GM12878 (cell line): ENCODE measurements around the gene MRTFA. TPM values are rescaled to one million over a fixed set of nuclear protein-coding genes. Genes with fewer than 3 reads are reported as not detected.

ENCODE experiments used
- ATF7 ChIP-seq: fragments of 450-650 bp; IDR thresholded peaks from 2 replicates; pipeline ENCODE4 v1.6.1; 2016; ENCODE audit warnings: low read depth, mild to moderate bottlenecking
- BHLHE40 ChIP-seq, 2 experiments: fragments of 450-650 bp in 1 of 2; IDR thresholded peaks; 2 replicates each; pipeline ENCODE4 v1.6.1; 2011 to 2017; ENCODE audit warnings: low read depth in 2 of 2, borderline replicate concordance in 1 of 2, improper control_type of control experiment in 1 of 2, low read length in 1 of 2, mild to moderate bottlenecking in 1 of 2
- CREB1 ChIP-seq: IDR thresholded peaks from 2 replicates; pipeline ENCODE4 v1.6.1; 2012; ENCODE audit warnings: low read depth, mild to moderate bottlenecking, inconsistent platforms
- GABPA ChIP-seq: IDR thresholded peaks from 2 replicates; pipeline ENCODE4 v1.6.1; 2014; ENCODE audit warnings: antibody characterized with exemption, low read depth, mild to moderate bottlenecking, inconsistent platforms
- GATAD2B ChIP-seq: fragments of 450-650 bp; conservative IDR thresholded peaks from 2 replicates; pipeline ENCODE4 v1.6.1; 2017; ENCODE audit warnings: low read depth, mild to moderate bottlenecking, moderate library complexity
- HDAC2 ChIP-seq: fragments of 200-600 bp; sonication (generic); IDR thresholded peaks from 2 replicates; pipeline ENCODE4 v1.6.1; 2017
- HDGF ChIP-seq: fragments of 450-650 bp; IDR thresholded peaks from 2 replicates; pipeline ENCODE4 v1.6.1; 2016; ENCODE audit warnings: antibody characterized with exemption
- IKZF2 ChIP-seq, 2 experiments: fragments of 450-650 bp; IDR thresholded peaks; 2 replicates each; pipeline ENCODE4 v1.6.1; 2017; ENCODE audit warnings: mild to moderate bottlenecking in 2 of 2, moderate library complexity in 2 of 2
- MXI1 ChIP-seq: fragments of 150-350 bp; IDR thresholded peaks from 2 replicates; pipeline ENCODE4 v1.6.1; 2011; ENCODE audit warnings: low read depth, mild to moderate bottlenecking, inconsistent platforms, low read length, improper control_type of control experiment
- NR2C1 ChIP-seq: fragments of 450-650 bp; IDR thresholded peaks from 2 replicates; pipeline ENCODE4 v1.6.1; 2017; ENCODE audit warnings: antibody characterized with exemption, mild to moderate bottlenecking, moderate library complexity
- NR2F1 ChIP-seq: fragments of 450-650 bp; conservative IDR thresholded peaks from 2 replicates; pipeline ENCODE4 v1.6.1; 2017; ENCODE audit warnings: mild to moderate bottlenecking
- PKNOX1 ChIP-seq: fragments of 450-650 bp; IDR thresholded peaks from 2 replicates; pipeline ENCODE4 v1.6.1; 2016; ENCODE audit warnings: mild to moderate bottlenecking
- POLR2AphosphoS5 ChIP-seq: IDR thresholded peaks from 2 replicates; pipeline ENCODE4 v1.6.1; 2011; ENCODE audit warnings: mild to moderate bottlenecking, low read length, inconsistent platforms
- POU2F2 ChIP-seq: IDR thresholded peaks from 3 replicates; pipeline ENCODE4 v1.6.1; 2011; ENCODE audit warnings: low read depth, mild to moderate bottlenecking, low read length, borderline replicate concordance
- PRDM15 ChIP-seq: fragments of 450-650 bp; formaldehyde crosslinking; IDR thresholded peaks from 2 replicates; pipeline ENCODE4 v1.4.0; 2020; ENCODE audit warnings: mild to moderate bottlenecking, moderate library complexity
- RAD51 ChIP-seq: fragments of 450-650 bp; IDR thresholded peaks from 2 replicates; pipeline ENCODE4 v1.6.1; 2016; ENCODE audit warnings: moderate library complexity, mild to moderate bottlenecking, inconsistent platforms
- RELA ChIP-seq: fragments of 450-650 bp; IDR thresholded peaks from 2 replicates; pipeline ENCODE4 v1.8.0; 2014; ENCODE audit warnings: borderline replicate concordance; ENCODE audit not compliant: partially characterized antibody
- SKIL ChIP-seq: fragments of 450-650 bp; IDR thresholded peaks from 2 replicates; pipeline ENCODE4 v1.6.1; 2017; ENCODE audit warnings: mild to moderate bottlenecking, low read depth, inconsistent platforms; ENCODE audit not compliant: poor library complexity, severe bottlenecking
- SPI1 ChIP-seq: IDR thresholded peaks from 2 replicates; pipeline ENCODE4 v1.6.1; 2011; ENCODE audit warnings: low read depth, mild to moderate bottlenecking, low read length, moderate library complexity, borderline replicate concordance; ENCODE audit not compliant: insufficient read depth
- STAT1 ChIP-seq: fragments of 450-650 bp; conservative IDR thresholded peaks from 2 replicates; pipeline ENCODE4 v1.6.1; 2014; ENCODE audit warnings: antibody characterized with exemption, mild to moderate bottlenecking
- USF1 ChIP-seq: IDR thresholded peaks from 2 replicates; pipeline ENCODE4 v1.6.1; 2011; ENCODE audit warnings: borderline replicate concordance, low read depth, mild to moderate bottlenecking, moderate library complexity, mixed read lengths, low read length; ENCODE audit not compliant: insufficient read depth; ENCODE audit errors: extremely low read length
- YY1 ChIP-seq: IDR thresholded peaks from 2 replicates; pipeline ENCODE4 v1.6.1; 2011; ENCODE audit warnings: low read depth, mild to moderate bottlenecking, low read length
- ZNF384 ChIP-seq: IDR thresholded peaks from 2 replicates; pipeline ENCODE4 v1.6.1; 2012; ENCODE audit warnings: low read depth, mild to moderate bottlenecking, low read length, improper control_type of control experiment, borderline replicate concordance
- polyA plus RNA-seq, 11 experiments: library from polyadenylated mRNA; depleted of rRNA in 4 of 11; unstranded in 6 of 11; stranded (reverse) in 5 of 11; fragments of >200 nt; fragmentation: Nextera tagmentation in 4 of 11; fragmentation: Illumina TruSeq in 1 of 11; extraction: Ambion mirVana in 4 of 11; extraction: Trizol in 1 of 11; gene quantifications; 1 replicate in 1 of 11; 2 replicates in 10 of 11; pipeline versions ENCODE4 v1.2.1 to v1.2.3, GENCODE V29; 2011 to 2016; ENCODE audit warnings: inconsistent platforms in 2 of 11, missing spikeins in 2 of 11, low read depth in 1 of 11
- total RNA-seq, 4 experiments: library from RNA; depleted of rRNA in 3 of 4; stranded (reverse); fragments of >200 nt in 3 of 4; fragmentation: Illumina TruSeq in 1 of 4; extraction: Trizol in 1 of 4; gene quantifications; 2 replicates each; pipeline versions ENCODE4 v1.2.1 to v1.2.3, GENCODE V29; 2013 to 2021

The MRTFA gene
- total and polyA plus RNA-seq, 10 of the 15 experiments (the other 5 are each of a cell fraction or from before 2014, with no cell fraction given) = 2.0 to 63.9 (median 17.9) TPM

GRCh38 chr22:40463017-40463631 lies 173.4 kb downstream of the MRTFA start (continued):
- no peak for TF ChIP-seq STAT1
- TF ChIP-seq USF1 = no peak
- TF ChIP-seq MXI1 = no peak
- TF ChIP-seq BHLHE40 (IDR thresholded peaks at IDR 0.05; ENCODE audit: borderline replicate concordance in 1 of 2, low read depth in 2 of 2, low read length in 1 of 2) = no peak
- TF ChIP-seq POLR2AphosphoS5 = peak; percentile 69
- TF ChIP-seq CREB1 = no peak
- TF ChIP-seq PKNOX1 = no peak
- no peak for TF ChIP-seq IKZF2 (IDR thresholded peaks at IDR 0.05)
- TF ChIP-seq GABPA = peak; percentile 35; the same call in 1 of the 2 replicates
- TF ChIP-seq HDGF = peak; percentile 62; the same call in 1 of the 2 replicates
- no peak for TF ChIP-seq SKIL
- TF ChIP-seq YY1 = no peak
- no peak for TF ChIP-seq RAD51
- no peak for TF ChIP-seq GATAD2B
- TF ChIP-seq RELA = no peak
- peak; percentile 95 for TF ChIP-seq SPI1
- no peak for TF ChIP-seq ZNF384
- TF ChIP-seq PRDM15 (CRISPR knock-in tag) = no peak
- no peak for TF ChIP-seq HDAC2
- TF ChIP-seq NR2F1 = no peak
- 0 out of 3 replicates have a peak, but pooled peaks have one; percentile 16 for TF ChIP-seq POU2F2
- TF ChIP-seq NR2C1 = no peak
- TF ChIP-seq ATF7 = no peak
